Activated T-cell treated with anti-CD3 and anti-CD28 coated beads, Interleukin-2, amount 50 U/mL, for 24 hours (primary cell): ENCODE data around the gene PARD3B.

Experiments used
- DNase-seq: peaks from one replicate; pipeline ENCODE4 v3.0.0-alpha.2; 2020
- H3K27ac Mint-ChIP-seq: 2 replicates; pipeline ENCODE4 v1.8.0; 2020; ENCODE audit warnings: mild to moderate bottlenecking, mixed read lengths
- H3K27me3 Mint-ChIP-seq: 2 replicates; pipeline ENCODE4 v1.8.0; 2020; ENCODE audit warnings: mixed read lengths
- H3K36me3 Mint-ChIP-seq: 2 replicates; pipeline ENCODE4 v1.8.0; 2020; ENCODE audit warnings: low read depth, mixed read lengths
- H3K4me1 Mint-ChIP-seq: 2 replicates; pipeline ENCODE4 v1.8.0; 2020; ENCODE audit warnings: low read depth, mixed read lengths
- H3K4me3 Mint-ChIP-seq: 2 replicates; pipeline ENCODE4 v1.8.0; 2020; ENCODE audit warnings: mild to moderate bottlenecking, moderate library complexity, mixed read lengths
- H3K9me3 Mint-ChIP-seq: 2 replicates; pipeline ENCODE4 v1.8.0; 2020; ENCODE audit warnings: mixed read lengths

The PARD3B gene

DNA sequence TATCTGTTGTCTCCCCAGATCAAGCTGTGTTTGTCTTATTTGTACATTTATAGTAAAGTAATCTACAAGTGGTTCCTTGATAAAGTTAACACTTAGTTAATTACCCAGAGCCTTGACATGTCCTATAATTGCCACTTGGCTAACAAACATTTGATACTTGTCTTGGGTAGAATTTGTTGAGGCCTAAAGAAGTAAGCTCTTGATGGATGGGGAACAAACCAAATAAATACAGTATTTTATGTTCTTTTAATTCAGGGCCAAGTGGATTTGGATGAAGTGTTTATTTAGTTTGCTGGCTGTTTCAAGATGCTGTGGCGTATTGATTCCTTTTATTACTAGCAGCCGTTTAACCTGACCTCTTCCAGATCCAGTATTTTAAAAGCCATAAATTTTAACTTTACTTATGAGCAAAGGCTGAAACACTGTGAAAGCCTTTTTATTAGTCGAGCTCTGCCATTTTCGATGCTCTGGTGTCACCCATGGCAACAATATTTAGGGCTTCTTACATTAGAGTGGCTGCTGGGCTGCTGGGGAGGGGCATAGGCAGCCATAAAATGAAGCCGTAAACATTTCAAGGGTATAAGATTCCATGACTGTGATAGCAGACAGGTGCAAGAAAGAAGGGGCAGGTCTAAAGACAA, 735.4 kb downstream of the PARD3B start:
- Mint-ChIP-seq H3K27ac (no peak overlapping the region), H3K4me3 (no peak overlapping the region), H3K9me3 (no peaks in the 10 kb centered on the region), H3K36me3 (no peaks in the 10 kb centered on the region), H3K27me3 (peaks cover 2% of the 10 kb centered on the region), H3K4me1 (no peaks in the 10 kb centered on the region)
- DNase-seq = no peak

DNA sequence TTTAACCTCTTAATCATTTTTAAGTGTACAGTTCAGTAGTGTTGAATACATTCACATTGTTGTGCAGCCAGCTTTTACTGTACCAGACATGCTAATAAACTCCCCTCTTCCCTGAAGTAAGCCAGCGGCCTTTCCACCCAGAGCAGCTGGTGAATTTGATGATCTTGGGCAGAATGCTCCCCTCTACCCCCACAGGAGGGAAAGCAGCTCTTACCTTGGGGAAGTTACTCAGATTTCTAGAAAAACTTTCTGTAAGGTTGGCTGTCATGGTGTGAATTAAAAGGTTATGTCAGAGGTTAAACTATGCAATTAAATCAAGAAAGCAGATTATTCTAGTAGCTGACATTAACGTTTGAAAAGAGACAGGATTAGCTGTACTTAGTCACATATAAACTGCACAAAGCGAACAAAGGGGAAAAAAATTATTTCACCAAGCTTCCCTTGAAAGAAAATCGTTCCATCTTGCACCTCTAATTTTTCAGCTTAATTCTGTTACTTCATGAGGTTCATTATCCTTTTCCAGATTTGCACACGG, 738.5 kb downstream of the PARD3B start:
- no peaks in the 10 kb centered on the region for H3K4me1 Mint-ChIP-seq
- H3K4me3 Mint-ChIP-seq = no peak overlapping the region
- H3K36me3 Mint-ChIP-seq = no peaks in the 10 kb centered on the region
- H3K27ac Mint-ChIP-seq = no peak overlapping the region
- no peaks in the 10 kb centered on the region for H3K27me3 Mint-ChIP-seq
- H3K9me3 Mint-ChIP-seq = no peaks in the 10 kb centered on the region
- no peak for DNase-seq

DNA sequence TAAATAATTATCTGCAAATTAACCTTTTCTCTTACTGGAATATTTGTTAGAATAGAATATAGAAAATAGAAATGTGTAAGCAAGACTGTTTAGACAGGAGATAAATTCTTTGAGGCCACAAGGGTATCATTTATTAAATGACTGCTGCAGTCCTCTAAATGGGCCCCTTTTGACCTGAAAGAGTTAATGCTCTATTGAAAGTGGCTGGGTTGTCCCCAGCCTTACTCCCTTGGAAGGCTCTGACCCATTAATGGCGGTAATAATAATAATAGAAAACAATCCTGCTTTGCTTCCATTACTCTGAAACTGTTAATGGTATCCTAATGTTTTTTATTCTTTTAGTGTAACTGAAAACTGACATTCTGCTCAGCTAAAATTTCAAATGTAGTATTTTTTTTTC, 739.1 kb downstream of the PARD3B start:
- H3K27ac Mint-ChIP-seq = no peak overlapping the region
- no peaks in the 10 kb centered on the region for H3K27me3 Mint-ChIP-seq
- H3K4me3 Mint-ChIP-seq = no peak overlapping the region
- H3K4me1 Mint-ChIP-seq = no peaks in the 10 kb centered on the region
- no peaks in the 10 kb centered on the region for H3K36me3 Mint-ChIP-seq
- no peak for DNase-seq
- no peaks in the 10 kb centered on the region for H3K9me3 Mint-ChIP-seq

DNA sequence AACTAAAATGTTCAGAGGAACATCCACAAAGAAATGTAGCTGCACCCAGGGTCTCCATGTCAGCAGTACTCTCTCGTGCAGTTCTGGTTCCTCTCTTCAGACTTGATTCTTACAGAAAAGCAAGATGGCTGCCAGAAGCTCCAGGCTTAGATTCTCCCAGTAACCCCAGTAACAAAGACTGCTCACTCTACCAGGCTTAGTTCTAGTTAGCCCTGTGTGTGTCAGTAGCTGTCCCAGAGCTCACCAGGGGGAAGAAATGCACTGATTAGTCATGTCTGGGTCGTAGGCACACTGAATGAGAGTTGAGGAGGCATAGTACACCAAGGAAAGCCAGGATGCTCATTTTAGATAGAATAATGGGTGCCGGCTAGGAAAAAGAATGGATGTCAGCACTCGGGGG, 742.0 kb downstream of the PARD3B start:
- H3K27ac Mint-ChIP-seq = no peak overlapping the region
- peaks cover 2% of the 10 kb centered on the region for H3K9me3 Mint-ChIP-seq
- no peaks in the 10 kb centered on the region for H3K27me3 Mint-ChIP-seq
- no peaks in the 10 kb centered on the region for H3K4me1 Mint-ChIP-seq
- no peaks in the 10 kb centered on the region for H3K36me3 Mint-ChIP-seq
- no peak for DNase-seq
- H3K4me3 Mint-ChIP-seq = no peak overlapping the region

DNA sequence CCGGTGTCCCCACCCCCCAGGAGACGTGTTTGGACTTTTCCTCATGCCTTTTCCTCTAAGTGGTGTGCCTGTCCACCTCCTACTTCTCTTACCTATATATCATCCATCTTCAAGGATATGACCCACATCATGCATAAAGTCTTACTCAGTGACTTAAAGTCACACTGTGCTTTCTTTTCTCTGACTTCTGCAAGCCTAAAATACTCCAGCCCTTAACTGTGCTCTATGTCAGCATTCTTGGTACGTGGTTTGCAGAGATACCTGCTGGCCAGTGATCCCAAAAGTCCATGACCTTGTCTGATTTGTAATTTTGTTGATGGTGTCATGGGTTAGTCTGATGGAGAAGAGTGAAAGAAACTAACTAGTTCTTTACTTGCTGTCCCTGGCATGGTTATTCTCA, 743.4 kb downstream of the PARD3B start:
- Mint-ChIP-seq H3K27me3 (no peaks in the 10 kb centered on the region), H3K4me1 (no peaks in the 10 kb centered on the region), H3K27ac (no peak overlapping the region), H3K36me3 (no peaks in the 10 kb centered on the region), H3K9me3 (peaks cover 2% of the 10 kb centered on the region), H3K4me3 (no peak overlapping the region)
- DNase-seq = no peak

DNA sequence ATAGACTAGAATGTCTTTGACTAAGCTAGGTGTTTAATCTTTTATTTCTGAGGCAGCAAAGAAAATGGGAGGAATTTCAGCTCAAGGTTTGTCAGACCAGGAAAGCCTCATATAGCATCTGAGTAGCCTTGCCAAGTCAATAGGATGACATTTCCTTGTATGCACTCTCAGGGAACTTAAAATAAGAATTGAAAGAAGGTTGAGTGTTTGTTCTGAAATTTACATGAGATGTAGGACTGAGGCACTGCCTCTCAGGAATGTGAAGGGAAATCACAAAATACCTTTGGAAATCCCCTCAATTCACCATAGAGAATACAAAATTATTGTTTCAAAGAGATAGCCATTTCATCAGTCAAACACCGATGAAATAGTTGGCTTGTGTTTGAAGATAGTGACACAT, 745.0 kb downstream of the PARD3B start:
- Mint-ChIP-seq H3K4me1 (no peaks in the 10 kb centered on the region), H3K36me3 (no peaks in the 10 kb centered on the region), H3K27ac (no peak overlapping the region), H3K9me3 (peaks cover 2% of the 10 kb centered on the region), H3K27me3 (no peaks in the 10 kb centered on the region), H3K4me3 (no peak overlapping the region)
- DNase-seq = no peak

DNA sequence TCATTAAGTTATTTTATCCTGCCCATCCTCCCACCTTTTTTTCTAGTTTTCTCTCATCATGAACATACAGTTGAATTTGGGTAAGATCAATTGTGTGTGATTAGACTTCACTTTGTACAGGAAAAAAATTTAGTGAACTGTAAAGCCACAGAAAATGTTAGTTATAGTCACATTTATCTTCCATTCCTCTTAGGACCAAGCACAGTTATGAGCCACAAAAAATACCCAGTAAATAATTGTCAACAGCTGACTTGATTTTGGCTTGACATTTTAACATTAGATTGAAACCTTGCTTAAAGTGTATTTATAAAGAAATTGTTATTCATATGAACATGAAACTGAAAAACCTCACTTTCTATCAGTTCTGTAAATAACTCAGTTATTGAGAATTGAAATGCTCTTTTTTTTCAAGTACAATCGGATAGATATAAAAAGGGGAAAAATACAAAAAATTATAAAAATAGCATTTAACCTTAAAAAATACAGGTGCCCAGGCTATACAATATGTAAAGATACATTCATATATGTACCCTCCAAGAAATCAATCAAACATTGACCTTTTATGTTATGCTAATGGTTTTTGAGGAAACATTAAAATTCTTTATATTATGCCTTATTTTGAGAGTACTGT, 747.5 kb downstream of the PARD3B start:
- Mint-ChIP-seq H3K27me3 (no peaks in the 10 kb centered on the region), H3K9me3 (peaks cover 2% of the 10 kb centered on the region), H3K27ac (no peak overlapping the region), H3K4me3 (no peak overlapping the region), H3K36me3 (no peaks in the 10 kb centered on the region), H3K4me1 (no peaks in the 10 kb centered on the region)
- no peak for DNase-seq

DNA sequence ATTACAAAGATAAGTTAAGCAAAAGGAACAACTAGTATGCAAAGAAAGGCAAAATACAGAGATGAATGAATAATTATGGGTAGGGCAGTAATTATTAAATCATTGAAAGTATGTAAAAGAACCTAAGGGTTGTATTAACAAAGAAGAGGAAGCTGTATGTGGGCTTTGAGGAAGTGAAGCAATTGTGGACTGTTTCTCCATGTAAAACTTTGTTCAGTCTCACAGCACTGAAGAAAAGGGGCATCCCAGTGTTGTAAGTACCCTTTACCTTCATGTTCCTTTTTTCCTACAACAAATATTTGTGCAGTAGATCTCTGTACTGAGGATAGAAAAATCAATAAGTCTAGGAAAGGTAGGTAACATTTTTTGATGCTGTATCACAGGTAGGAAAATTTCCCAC, 748.3 kb downstream of the PARD3B start:
- Mint-ChIP-seq H3K36me3 (no peaks in the 10 kb centered on the region), H3K4me3 (no peak overlapping the region), H3K27ac (no peak overlapping the region), H3K9me3 (peaks cover 2% of the 10 kb centered on the region), H3K27me3 (no peaks in the 10 kb centered on the region), H3K4me1 (no peaks in the 10 kb centered on the region)
- no peak for DNase-seq

DNA sequence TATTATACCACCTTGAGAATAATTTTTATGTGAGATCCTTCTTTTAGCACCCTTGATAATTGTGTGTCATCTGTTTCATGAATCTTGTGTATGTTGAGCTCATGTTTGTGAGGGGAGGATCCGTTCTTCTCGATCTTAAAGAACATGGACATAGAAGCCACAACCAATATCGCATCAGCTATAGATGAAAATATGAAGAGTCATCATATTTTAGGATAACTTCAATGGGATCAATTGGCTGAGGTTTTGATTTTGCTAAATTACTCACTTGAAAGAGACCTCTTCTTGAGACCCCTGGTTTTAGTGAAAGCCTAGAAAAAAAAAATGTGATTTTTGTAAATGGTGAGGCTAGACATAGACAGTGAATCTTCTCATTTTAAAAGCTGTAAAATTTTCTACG, 751.7 kb downstream of the PARD3B start:
- Mint-ChIP-seq H3K27ac (no peak overlapping the region), H3K4me1 (no peaks in the 10 kb centered on the region), H3K4me3 (no peak overlapping the region), H3K36me3 (no peaks in the 10 kb centered on the region), H3K27me3 (no peaks in the 10 kb centered on the region), H3K9me3 (no peaks in the 10 kb centered on the region)
- DNase-seq = no peak

DNA sequence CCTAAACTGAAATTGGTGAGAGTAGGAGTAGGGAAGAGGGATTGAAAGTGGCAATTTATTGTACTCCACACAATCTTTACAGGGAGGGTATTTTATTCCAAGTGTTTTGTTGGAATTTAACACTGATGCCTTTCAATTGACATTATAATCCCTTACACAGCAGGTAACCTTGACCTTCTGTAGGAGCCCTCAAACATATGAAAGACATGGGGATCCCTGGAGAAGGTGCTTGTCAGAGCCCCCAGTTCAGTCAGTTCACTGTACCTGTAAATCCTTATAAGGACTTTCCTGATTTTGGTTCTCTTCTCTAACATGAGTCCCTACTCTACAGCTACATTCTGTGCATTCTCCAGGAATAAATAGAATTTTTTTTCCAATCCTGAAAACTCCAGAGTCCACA, 752.1 kb downstream of the PARD3B start:
- Mint-ChIP-seq H3K27ac (no peak overlapping the region), H3K4me3 (no peak overlapping the region), H3K36me3 (no peaks in the 10 kb centered on the region), H3K4me1 (no peaks in the 10 kb centered on the region), H3K27me3 (no peaks in the 10 kb centered on the region), H3K9me3 (no peaks in the 10 kb centered on the region)
- DNase-seq = no peak

DNA sequence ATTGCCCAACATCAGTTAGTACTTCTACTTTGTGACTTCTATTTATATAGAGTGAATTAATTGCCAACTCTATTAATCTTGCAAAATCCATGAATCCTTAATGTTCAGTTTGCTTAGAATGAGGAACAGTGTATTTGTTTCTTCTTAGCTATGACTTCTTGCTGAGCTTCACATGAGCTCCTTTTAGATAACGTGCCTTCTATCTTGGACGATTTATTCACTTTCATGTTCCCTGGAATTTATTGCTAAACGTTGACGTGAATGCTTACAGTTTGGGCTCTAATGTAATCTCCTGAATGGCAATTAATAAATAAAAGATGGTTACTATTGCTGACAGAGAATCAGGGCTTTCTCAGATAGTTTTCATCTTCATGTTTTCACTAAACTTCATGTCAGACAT, 752.6 kb downstream of the PARD3B start:
- H3K27me3 Mint-ChIP-seq = no peaks in the 10 kb centered on the region
- no peaks in the 10 kb centered on the region for H3K9me3 Mint-ChIP-seq
- no peaks in the 10 kb centered on the region for H3K36me3 Mint-ChIP-seq
- H3K4me1 Mint-ChIP-seq = no peaks in the 10 kb centered on the region
- H3K4me3 Mint-ChIP-seq = no peak overlapping the region
- DNase-seq = no peak
- H3K27ac Mint-ChIP-seq = no peak overlapping the region

DNA sequence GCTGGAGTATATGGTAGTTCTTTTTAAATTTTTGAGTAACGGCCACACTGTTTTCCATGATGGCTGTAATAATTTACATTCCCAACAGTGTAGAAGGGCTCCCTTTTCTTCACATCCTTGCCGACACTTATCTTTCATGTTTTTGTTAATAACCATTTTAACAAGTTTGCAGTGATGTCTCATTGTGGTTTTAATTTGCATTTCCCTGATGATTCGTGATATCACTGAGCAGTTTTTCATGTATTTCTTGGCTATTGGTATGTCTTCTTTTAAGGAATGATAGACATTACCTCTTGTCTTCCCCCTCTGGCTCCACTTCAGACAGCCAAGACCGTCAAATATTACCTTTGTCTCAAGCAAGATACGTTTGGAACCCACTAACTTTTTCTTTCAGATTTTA, 765.9 kb downstream of the PARD3B start:
- no peaks in the 10 kb centered on the region for H3K27me3 Mint-ChIP-seq
- H3K4me3 Mint-ChIP-seq = no peak overlapping the region
- peaks cover 5% of the 10 kb centered on the region for H3K9me3 Mint-ChIP-seq
- no peaks in the 10 kb centered on the region for H3K36me3 Mint-ChIP-seq
- H3K27ac Mint-ChIP-seq = no peak overlapping the region
- no peak for DNase-seq
- H3K4me1 Mint-ChIP-seq = peaks cover 3% of the 10 kb centered on the region

DNA sequence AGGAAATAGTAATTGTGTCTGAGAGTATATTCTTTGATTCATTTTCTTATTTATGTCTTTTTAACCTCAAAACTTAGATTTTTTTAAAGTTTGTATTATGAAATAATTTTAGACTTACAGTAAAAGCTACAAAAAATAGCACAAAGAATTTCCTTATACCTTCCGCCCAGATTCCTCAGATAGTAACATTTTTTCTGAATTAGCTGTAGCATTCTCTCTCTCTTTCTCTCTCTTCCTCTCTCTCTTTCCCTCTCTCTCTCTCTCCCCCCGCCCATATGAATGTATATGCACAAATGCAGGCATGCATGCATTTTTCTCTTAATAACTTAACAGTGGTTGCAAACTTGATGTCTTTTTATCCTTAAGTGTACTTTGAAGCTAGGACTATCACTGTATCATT, 776.0 kb downstream of the PARD3B start:
- Mint-ChIP-seq H3K27me3 (no peaks in the 10 kb centered on the region), H3K27ac (no peak overlapping the region), H3K4me1 (no peaks in the 10 kb centered on the region), H3K4me3 (no peak overlapping the region), H3K9me3 (no peaks in the 10 kb centered on the region), H3K36me3 (no peaks in the 10 kb centered on the region)
- no peak for DNase-seq

DNA sequence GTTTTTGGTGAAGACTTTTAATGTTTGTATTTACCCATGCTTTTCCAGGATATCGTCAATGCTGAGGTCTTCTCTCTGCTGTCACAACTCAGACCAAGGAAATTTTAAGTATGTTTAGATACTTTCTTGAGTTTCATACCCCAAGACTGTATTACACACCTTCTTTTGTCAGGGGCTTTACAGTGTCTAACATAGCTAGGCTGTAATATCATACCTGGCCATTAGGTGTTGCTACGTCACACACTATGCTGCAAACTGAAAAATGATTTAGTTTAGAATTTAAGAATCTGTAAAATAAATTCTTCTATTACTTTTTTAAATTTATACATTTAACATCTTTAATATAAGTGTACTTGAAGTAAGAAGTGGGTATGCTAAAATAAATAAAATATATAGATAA, 778.7 kb downstream of the PARD3B start:
- Mint-ChIP-seq H3K4me1 (no peaks in the 10 kb centered on the region), H3K27me3 (no peaks in the 10 kb centered on the region), H3K36me3 (no peaks in the 10 kb centered on the region), H3K4me3 (no peak overlapping the region), H3K9me3 (no peaks in the 10 kb centered on the region), H3K27ac (no peak overlapping the region)
- DNase-seq = no peak

DNA sequence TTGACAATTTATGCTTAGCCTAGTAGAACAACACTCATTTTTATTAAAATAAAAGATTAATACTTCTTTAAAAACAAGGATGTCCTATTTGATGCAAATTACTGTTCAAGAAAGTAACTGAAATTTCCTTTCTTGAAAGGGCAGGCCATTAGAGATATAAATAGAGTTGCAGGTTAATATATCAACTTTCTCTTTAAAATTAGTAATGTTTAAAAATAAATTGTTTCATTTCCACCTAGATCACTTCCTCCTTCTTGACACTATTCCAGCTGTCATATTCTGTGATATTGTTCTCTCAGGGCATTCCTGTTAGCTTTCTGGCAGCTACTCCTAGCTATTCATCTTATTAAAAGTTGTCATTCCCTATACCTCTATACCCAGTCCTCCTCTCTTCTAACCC, 779.1 kb downstream of the PARD3B start:
- Mint-ChIP-seq H3K9me3 (no peaks in the 10 kb centered on the region), H3K27ac (no peak overlapping the region), H3K27me3 (peaks cover under 1% of the 10 kb centered on the region), H3K4me3 (no peak overlapping the region), H3K36me3 (no peaks in the 10 kb centered on the region), H3K4me1 (no peaks in the 10 kb centered on the region)
- no peak for DNase-seq
